Epithelial cell of proximal tubule (primary cell): Measurements from ENCODE around the gene MEIS2. TPM values are rescaled to one million over a fixed set of nuclear protein-coding genes. Genes with fewer than 3 reads are reported as not detected.

Experiments used
- DNase-seq: peaks from one replicate; pipeline ENCODE4 v3.0.0-alpha.2; 2011; ENCODE audit warnings: low read depth
- H3K4me3 ChIP-seq: 2 replicates; pipeline ENCODE4 v1.5.1; 2011; ENCODE audit warnings: low read depth, mild to moderate bottlenecking, low read length
- total RNA-seq: library from RNA; depleted of rRNA; stranded (reverse); fragments of >200 nt; gene quantifications from 2 replicates; pipeline ENCODE4 v1.2.3, GENCODE V29; 2015
- TF ChIP-seq, protein P1 (sequence below): conservative IDR thresholded peaks from 2 replicates; pipeline ENCODE4 v1.5.1; 2012; ENCODE audit warnings: low read depth, mild to moderate bottlenecking, low read length

The MEIS2 gene
- total RNA-seq, 1 donor from 2014 or later = 14.0 TPM

DNA sequence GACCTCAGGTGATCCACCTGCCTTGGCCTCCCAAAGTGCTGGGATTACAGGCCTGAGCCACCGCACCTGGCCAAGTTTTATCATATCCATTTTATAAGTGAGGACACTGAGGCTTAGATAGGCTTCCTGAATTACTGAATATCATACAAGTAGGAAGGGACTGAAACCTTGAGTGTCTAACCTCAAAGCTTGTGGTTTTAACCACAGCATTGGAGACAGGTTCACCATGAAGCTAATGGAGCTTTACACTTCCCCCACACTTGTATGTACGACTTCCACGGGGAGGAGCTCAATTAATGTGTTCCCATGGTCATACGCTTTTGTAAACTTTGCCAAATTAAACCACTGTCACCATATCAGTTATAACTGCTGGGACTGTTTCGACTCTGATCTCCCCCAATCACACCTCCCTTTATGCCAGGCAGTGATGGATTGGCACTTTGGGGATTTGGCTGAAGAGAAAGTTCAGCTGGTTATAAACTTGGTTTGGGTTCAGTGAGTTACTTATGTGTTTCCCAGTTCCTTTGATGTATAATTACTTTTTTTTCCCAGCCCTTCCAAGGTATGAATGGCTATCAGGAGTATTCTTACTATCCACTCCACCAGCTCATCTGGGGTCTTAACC is 38.4 kb upstream of the MEIS2 start:
- TF ChIP-seq, protein P1, sequence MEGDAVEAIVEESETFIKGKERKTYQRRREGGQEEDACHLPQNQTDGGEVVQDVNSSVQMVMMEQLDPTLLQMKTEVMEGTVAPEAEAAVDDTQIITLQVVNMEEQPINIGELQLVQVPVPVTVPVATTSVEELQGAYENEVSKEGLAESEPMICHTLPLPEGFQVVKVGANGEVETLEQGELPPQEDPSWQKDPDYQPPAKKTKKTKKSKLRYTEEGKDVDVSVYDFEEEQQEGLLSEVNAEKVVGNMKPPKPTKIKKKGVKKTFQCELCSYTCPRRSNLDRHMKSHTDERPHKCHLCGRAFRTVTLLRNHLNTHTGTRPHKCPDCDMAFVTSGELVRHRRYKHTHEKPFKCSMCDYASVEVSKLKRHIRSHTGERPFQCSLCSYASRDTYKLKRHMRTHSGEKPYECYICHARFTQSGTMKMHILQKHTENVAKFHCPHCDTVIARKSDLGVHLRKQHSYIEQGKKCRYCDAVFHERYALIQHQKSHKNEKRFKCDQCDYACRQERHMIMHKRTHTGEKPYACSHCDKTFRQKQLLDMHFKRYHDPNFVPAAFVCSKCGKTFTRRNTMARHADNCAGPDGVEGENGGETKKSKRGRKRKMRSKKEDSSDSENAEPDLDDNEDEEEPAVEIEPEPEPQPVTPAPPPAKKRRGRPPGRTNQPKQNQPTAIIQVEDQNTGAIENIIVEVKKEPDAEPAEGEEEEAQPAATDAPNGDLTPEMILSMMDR = no peak
- no peak for DNase-seq
- no peak overlapping the region for H3K4me3 ChIP-seq

DNA sequence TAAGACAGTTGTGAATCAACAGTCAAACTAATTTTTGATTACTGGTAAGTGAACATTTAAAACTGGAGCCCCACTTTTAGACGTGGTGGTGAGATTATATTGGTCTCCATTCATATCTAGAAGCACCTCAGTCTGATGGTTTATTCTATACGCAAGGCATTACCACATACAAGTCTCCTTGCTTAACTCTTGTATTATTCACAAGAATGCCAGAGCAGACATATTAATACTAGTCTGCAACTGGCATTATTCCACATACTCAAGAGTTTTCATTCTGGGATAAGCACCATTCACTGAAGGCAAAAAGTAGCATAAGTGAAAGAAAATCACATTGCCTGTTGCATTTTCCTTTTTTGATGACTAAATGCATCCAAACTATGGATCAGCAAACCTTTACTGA is 36.9 kb upstream of the MEIS2 start:
- no peak for DNase-seq
- TF ChIP-seq, protein P1 = no peak
- H3K4me3 ChIP-seq = no peak overlapping the region

DNA sequence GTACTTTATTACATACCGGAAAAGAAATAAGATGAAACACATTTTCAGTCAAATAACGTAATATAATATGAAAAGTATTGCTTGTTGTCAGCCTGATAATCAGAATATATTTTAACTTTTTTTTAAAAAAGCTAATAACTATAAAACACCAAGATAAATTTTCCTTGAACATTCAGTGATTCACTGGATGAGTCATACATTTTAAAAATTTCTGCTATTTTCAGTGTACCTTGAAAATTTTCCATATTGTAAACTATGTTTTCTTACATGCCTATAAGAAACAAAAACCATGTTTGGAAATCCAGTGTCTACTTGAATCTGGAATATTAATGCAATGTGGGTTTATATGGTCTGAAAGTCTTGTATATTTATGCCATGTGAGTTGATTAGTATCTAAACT is 36.3 kb upstream of the MEIS2 start:
- no peak for DNase-seq
- no peak overlapping the region for H3K4me3 ChIP-seq
- TF ChIP-seq, protein P1 = no peak

DNA sequence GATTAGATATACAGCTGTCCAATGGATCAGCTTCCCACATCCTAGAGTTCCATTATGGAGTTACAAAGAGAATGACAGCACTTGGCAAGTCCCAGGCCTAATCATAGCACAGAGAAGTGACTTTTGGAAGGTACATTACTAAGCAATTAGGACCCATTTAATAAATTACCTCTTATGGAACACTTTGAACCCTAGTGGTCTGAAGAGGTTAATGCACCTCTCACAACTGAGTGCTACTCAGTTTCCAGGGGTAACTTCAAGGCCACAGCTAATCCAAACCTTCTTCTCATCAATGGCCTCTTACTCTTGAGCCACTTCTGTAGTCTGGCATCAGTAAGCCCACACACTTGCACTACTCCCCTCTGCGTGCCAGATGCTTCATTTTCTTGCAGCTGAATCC is 34.9 kb upstream of the MEIS2 start:
- H3K4me3 ChIP-seq = no peak overlapping the region
- TF ChIP-seq, protein P1 = peak; percentile 52
- no peak for DNase-seq

DNA sequence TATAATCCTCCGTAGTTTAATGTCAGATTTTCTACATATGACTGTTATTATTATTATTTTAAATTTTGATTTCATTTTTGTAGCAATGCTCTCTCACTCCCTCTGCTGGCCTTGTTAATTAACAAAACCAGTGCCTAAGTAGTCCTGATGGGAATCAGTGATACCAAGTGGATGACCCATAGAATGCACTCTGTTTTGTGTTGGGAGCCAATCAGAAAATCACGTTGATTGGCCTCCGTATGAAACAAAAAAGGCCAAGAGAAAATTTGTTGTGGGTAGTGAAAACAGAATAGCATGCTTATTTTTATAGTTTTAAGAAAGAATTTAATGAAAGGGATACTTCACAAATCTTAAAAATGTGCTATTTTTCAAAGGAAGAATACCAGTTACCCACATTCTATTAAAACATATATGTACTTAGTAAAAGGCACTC is 34.4 kb upstream of the MEIS2 start:
- H3K4me3 ChIP-seq = no peak overlapping the region
- TF ChIP-seq, protein P1 = peak; percentile 73
- DNase-seq = no peak

DNA sequence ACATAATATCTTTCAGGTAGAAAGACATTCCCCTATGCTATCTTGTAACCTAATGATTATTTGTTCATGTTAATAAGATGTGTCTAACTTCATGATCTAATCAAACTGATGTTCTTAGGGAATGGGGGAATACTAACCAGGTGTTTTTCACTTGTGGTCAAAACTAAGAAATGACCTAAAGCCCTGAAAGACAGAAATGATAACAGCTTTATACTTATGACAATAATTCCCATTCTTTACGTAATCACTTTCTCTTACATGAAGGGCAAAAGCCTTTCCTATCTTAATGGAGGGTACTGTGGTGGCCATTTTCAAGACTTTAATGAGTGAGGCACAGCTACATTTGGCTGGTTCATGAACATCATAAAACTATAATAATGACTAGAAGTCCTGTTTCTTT is 33.9 kb upstream of the MEIS2 start:
- H3K4me3 ChIP-seq = no peak overlapping the region
- TF ChIP-seq, protein P1 = no peak
- no peak for DNase-seq

DNA sequence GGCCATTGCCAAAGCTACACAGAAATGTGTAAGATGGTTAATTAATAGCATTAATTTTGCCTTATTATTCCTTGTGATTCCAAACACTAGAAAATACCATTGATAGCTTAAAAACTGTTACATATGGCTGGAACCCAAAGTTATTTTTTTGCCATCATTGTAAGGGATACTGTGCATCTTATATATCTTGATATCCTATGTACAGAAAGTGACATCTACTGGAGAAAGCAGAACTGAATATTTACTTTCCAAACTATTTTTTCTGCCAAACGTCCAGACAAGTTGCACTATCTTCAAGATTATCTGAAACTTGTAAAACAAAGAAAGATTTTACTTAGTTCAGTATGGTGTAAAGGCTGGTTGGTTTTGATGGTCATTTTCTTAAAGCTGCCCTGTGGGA is 33.3 kb upstream of the MEIS2 start:
- DNase-seq = no peak
- TF ChIP-seq, protein P1 = no peak
- no peak overlapping the region for H3K4me3 ChIP-seq
